Endothelial cell of umbilical vein (primary cell): ENCODE results near the gene HES1.

ENCODE experiments used
- EZH2 ChIP-seq: IDR thresholded peaks from 2 replicates; pipeline ENCODE4 v1.6.1; 2012; ENCODE audit warnings: borderline replicate concordance, low read depth, mild to moderate bottlenecking, moderate library complexity, low read length, inconsistent platforms; ENCODE audit not compliant: severe bottlenecking
- JUN ChIP-seq: IDR thresholded peaks from 2 replicates; pipeline ENCODE4 v1.6.1; 2011; ENCODE audit warnings: borderline replicate concordance, low read depth; ENCODE audit not compliant: insufficient read length, insufficient read depth
- MYC ChIP-seq: IDR thresholded peaks from one replicate; pipeline ENCODE4 v1.6.1; 2011; ENCODE audit warnings: mild to moderate bottlenecking, low read depth, low read length
- POLR2AphosphoS5 ChIP-seq: IDR thresholded peaks from 2 replicates; pipeline ENCODE4 v1.6.1; 2012; ENCODE audit warnings: low read depth, mild to moderate bottlenecking, control low read depth, low read length, moderate library complexity; ENCODE audit not compliant: insufficient read depth
- TF ChIP-seq, protein P1 (sequence below), 2 donors: IDR thresholded peaks; 1 replicate in 1 of 2; 2 replicates in 1 of 2; pipeline ENCODE4 v1.5.1; 2011; ENCODE audit warnings: low read length in 2 of 2, mild to moderate bottlenecking in 2 of 2, moderate library complexity in 2 of 2, control low read depth in 1 of 2, inconsistent platforms in 1 of 2, low read depth in 1 of 2; ENCODE audit not compliant: insufficient read depth in 1 of 2; ENCODE audit errors: extremely low read depth in 1 of 2

GRCh38 chr3:194139814-194140391, 4.0 kb downstream of the HES1 start:
- TF ChIP-seq, protein P1, sequence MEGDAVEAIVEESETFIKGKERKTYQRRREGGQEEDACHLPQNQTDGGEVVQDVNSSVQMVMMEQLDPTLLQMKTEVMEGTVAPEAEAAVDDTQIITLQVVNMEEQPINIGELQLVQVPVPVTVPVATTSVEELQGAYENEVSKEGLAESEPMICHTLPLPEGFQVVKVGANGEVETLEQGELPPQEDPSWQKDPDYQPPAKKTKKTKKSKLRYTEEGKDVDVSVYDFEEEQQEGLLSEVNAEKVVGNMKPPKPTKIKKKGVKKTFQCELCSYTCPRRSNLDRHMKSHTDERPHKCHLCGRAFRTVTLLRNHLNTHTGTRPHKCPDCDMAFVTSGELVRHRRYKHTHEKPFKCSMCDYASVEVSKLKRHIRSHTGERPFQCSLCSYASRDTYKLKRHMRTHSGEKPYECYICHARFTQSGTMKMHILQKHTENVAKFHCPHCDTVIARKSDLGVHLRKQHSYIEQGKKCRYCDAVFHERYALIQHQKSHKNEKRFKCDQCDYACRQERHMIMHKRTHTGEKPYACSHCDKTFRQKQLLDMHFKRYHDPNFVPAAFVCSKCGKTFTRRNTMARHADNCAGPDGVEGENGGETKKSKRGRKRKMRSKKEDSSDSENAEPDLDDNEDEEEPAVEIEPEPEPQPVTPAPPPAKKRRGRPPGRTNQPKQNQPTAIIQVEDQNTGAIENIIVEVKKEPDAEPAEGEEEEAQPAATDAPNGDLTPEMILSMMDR (IDR thresholded peaks at IDR 0.05; ENCODE audit: extremely low read depth in 1 of 2, insufficient read depth in 1 of 2, low read depth in 1 of 2, low read length in 2 of 2): no peak
- TF ChIP-seq EZH2: no peak
- TF ChIP-seq POLR2AphosphoS5: no peak
- no peak for TF ChIP-seq MYC
- TF ChIP-seq JUN: no peak
